ENCODE measurements around the gene FNDC3B.
"Not testable (repeated sequence)": the region's sequence is repeated elsewhere in the genome, so short reads cannot be mapped to it uniquely, and the experiment has no call there.

The FNDC3B gene

GRCh38 chr3:172226831-172227230, 187.5 kb downstream of the FNDC3B start:
- in situ Hi-C loops (cut with HindIII; ENCODE audit: low sequenced_read_pairs), result no loop called here

GRCh38 chr3:172227340-172228035, 188.1 kb downstream of the FNDC3B start:
- in situ Hi-C loops (cut with HindIII; ENCODE audit: low sequenced_read_pairs), result no loop called here

- in situ Hi-C loops (cut with HindIII; ENCODE audit: low sequenced_read_pairs), result no loop called here
Observed at GRCh38 chr3:172228036-172228415, 188.6 kb downstream of the FNDC3B start.

- in situ Hi-C loops (cut with HindIII; ENCODE audit: low sequenced_read_pairs), result no loop called here
Observed at GRCh38 chr3:172229462-172229861, 190.1 kb downstream of the FNDC3B start.

DNA sequence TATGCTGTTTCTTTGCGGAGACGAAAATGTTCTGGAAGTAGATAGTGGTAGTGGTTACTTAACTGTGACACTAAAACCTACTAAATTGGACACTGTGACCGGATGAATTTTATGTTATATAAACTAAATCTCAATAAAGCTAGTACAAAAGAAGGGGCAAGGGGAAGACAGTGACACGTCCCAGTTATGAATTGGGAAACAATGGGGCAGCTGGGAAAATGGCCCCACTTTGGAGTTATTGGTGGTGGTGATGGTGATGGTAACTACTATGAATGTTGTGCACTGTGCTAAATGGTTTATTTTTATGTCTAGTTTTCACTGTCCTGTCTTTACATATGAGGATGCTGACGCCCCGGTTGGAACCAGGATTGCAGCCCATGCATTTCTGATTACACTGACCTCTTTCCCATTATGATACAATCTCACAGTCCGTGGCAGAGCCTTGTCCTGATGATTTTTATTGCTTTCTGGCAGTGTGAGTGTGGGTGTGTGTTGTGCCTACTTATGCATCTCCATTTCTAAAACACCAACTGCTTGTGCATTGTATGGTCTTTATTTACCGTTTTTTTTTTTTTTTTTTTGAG, 192.0 kb downstream of the FNDC3B start:
- in situ Hi-C loops (cut with HindIII; ENCODE audit: low sequenced_read_pairs), result no loop called here

GRCh38 chr3:172232579-172233212, 193.3 kb downstream of the FNDC3B start:
- in situ Hi-C loops (cut with HindIII; ENCODE audit: low sequenced_read_pairs), result no loop called here

DNA sequence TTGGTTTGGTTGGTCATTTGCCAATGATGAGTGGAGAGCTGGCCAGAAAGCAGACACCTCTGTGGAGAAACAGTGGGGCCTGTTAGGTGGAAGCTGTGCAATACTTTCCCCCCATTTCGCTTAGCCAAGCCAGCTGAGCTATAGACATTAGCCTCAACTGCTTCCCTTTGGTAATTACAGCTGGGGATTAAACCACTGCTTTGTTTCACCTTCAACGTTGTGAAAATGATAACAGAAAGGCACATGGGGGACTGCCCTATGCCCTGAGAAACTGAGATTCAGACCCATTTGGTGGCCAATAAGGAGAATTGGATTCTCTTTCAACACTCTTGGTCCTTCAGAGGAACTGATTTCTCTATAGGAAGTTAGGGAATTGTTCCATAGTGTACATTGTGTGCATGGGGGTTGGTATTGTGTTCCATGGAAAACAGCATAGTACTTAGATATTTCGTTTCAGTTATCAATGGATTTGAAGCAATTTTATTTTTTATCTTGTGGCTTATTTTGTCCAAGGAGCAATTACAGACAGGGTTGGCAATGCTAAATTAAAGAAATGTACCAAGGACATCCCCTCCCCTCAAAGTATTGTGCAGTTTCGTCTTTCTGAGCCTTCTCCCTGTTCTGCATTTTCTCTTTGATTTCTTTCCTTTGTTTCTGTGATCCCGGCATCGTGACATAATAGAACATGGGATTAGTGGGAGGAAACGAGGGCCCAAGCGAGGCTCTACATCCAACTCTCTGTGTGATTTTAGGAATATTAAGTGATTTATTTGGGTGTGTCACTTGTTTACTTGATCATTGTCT, 194.3 kb downstream of the FNDC3B start:
- in situ Hi-C loops (cut with HindIII; ENCODE audit: low sequenced_read_pairs), result no loop called here

DNA sequence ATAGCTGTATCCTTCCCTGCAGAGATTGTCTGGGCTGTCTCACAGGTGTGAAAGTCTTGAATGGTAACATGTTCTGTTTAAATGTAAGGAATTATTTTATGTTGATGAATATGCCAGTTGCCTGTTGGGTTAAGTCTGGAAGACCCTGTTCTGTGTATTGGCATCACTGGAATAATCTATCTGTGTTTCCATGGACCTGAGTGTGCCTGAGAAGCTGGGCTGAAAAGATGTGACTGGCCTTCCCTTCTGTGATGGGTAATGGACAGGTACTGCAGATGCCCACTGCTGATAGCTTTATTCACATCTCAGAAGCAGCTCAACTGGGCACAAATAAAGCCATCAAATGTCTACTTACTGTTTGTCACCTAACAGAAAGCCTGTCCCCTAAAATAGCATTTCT, 196.3 kb downstream of the FNDC3B start:
- in situ Hi-C loops (cut with HindIII; ENCODE audit: low sequenced_read_pairs), result loop anchor here (5.0 kb wide), 1 partner anchor 47 kb away; no protein-coding TSS in a partner anchor

DNA sequence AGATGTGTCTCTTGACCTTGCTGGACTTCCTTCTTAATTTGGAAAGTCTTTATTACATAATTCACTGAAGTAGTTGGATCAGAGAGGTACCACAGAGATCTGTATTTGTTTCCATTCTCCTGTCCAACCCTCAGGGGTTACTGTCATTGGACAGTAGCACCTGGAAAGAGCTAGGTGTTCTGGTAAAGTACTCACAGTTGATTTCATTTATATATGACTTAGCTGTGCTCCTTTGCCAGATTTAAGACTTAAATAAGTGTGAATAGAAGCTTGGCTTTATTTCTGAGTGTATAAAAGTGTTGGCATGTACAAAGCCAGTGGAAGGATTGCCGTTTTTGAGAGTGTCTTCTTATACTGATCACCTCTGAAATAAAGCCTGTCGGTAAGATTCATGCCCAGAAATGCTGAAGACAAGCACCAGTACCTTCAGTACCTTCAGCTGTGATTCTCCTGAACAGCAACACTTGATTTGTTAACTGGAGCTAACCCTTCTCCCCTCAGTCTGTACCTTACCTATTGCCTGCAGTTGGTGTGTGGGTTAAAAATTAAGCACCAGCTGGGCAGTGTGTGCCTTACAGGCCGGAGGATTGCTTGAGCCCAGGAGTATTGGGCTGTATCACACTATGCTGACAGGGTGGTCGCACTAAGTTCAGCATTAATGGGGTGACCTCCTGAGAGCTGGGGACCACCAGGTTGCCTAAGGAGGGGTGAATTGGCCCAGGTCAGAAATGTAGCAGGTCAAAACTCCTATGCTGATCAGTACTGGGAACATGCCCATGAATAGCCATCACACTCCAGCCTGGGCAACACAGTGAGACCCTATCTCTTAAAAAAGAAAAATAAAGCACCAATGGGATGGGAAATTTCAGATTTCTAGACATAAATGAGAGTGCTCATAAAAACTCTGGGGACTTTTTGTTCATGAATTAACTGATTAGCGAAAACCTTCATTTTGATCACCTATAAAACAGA, 197.7 kb downstream of the FNDC3B start:
- in situ Hi-C loops (cut with HindIII; ENCODE audit: low sequenced_read_pairs), result loop anchor here (5.0 kb wide), 1 partner anchor 45 kb away; no protein-coding TSS in a partner anchor

DNA sequence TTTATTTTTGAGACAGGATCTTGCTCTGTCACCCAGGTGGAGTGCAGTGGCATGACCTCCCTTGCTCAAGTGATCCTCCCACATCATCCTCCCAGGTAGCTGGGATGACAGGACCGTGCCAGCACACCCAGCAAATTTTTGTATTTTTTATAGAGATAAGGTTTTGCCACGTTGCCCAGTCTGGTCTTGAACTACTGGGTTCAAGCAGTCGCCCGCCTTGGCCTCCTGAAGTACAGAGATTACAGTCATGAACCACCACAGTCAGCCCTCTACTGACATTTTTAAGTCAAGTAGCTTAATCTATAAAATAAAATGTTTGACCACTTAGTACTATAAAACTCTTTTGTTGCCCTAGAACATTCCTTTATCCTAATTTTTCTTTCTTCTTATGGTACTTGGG, 198.8 kb downstream of the FNDC3B start:
- in situ Hi-C loops (cut with HindIII; ENCODE audit: low sequenced_read_pairs), result loop anchor here (5.0 kb wide), 1 partner anchor 44 kb away; no protein-coding TSS in a partner anchor

GRCh38 chr3:172239218-172239790, 199.9 kb downstream of the FNDC3B start:
- in situ Hi-C loops (cut with HindIII; ENCODE audit: low sequenced_read_pairs), result loop anchor here (5.0 kb wide), 1 partner anchor 43 kb away; no protein-coding TSS in a partner anchor

DNA sequence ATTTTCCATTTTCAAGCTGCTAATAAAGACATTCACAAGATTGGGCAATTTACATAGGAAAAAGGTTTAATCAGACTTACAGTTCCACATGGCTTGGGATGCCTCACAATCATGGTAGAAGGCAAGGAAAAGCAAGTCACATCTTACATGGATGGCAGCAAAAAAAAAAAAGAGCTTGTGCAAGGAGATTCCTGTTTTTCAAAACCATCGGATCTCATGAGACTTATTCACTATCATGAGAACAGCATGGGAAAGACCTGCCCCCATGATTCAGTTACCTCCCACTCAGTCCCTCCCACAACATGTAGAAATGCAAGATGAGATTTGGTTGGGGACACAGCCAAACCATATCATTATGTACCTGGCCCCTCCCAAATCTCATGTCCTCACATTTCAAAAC, 202.0 kb downstream of the FNDC3B start:
- in situ Hi-C loops (cut with HindIII; ENCODE audit: low sequenced_read_pairs), result no loop called here

GRCh38 chr3:172242471-172242870, 203.1 kb downstream of the FNDC3B start:
- in situ Hi-C loops (cut with HindIII; ENCODE audit: low sequenced_read_pairs), result not testable (repeated sequence)

DNA sequence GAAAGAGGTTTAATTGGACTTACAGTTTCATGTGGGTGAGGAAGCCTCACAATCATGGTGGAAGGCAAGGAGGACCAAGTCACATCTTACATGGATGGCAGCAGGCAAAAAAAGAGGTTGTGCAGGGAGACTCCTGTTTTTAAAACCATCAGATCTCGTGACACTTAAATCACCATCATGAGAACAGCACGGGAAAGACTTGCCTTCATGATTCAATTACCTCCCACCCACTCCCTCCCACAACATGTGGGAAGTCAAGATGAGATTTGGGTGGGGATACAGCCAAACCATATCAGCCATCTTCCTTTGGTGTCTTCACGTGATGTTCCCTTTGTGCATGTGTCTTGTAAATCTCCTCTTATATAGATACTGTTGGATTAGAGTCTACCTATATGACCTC, 204.0 kb downstream of the FNDC3B start:
- in situ Hi-C loops (cut with HindIII; ENCODE audit: low sequenced_read_pairs), result not testable (repeated sequence)

- in situ Hi-C loops (cut with HindIII; ENCODE audit: low sequenced_read_pairs), result no loop called here
Observed at GRCh38 chr3:172244011-172244410, 204.6 kb downstream of the FNDC3B start.

GRCh38 chr3:172245241-172245640, 205.9 kb downstream of the FNDC3B start:
- in situ Hi-C loops (cut with HindIII; ENCODE audit: low sequenced_read_pairs), result no loop called here

GRCh38 chr3:172246107-172246844, 206.9 kb downstream of the FNDC3B start:
- in situ Hi-C loops (cut with HindIII; ENCODE audit: low sequenced_read_pairs), result no loop called here

DNA sequence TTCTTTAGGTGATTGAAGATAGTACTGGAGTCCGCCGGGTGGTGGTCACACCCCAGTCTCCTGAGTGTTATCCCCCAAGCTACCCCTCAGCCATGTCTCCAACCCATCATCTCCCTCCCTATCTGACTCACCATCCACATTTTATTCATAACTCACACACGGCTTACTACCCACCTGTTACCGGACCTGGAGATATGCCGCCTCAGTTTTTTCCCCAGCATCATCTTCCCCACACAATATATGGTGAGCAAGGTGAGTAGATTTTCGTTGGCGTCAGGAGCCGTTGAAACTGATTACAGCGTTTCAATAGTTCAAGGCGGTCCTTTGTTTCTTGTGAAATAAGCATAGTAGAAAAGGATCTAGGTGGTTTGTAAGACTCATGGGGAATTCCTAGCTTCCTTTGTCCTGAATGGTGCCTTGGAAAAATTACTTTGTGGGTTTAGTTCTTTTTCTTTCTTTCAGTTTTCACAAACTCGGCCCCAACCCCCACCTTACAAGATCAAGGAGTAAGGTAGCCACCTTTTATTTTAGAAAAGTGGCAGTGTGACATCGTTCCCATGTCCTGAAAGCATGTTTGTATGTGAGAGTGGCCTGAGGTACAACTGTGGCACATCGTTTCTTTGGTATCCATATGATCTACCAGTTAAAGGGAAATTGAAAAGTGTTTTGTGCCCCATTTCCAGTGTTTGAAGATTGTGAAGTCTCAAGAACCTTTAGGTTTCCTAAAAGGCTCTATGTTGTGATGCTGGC, 208.3 kb downstream of the FNDC3B start:
- in situ Hi-C loops (cut with HindIII; ENCODE audit: low sequenced_read_pairs), result no loop called here

All from endothelial cell of hepatic sinusoid (primary cell).